Calu3 (cell line): ENCODE measurements around the gene CCBE1. TPM values are rescaled to one million over a fixed set of nuclear protein-coding genes. Genes with fewer than 3 reads are reported as not detected.

Source experiments
- BruUV-seq: library from RNA; stranded (reverse); fragments of 400-500 nt; replicated peaks from 2 replicates; lab custom pipeline; 2021; lab: Mats Ljungman, UMichigan
- CTCF ChIA-PET: fragments of 300-600 bp; sonication (Branson Sonifier 250); formaldehyde crosslinking; loops from one replicate; lab custom pipeline; 2022; ENCODE audit warnings: antibody characterized with exemption; lab: Charles Lee
- DNase-seq: peaks from one replicate; pipeline ENCODE4 v3.0.0; 2022
- H3K27ac Mint-ChIP-seq: one replicate; pipeline ENCODE4 v1.8.0; 2022; ENCODE audit warnings: mixed read lengths; ENCODE audit not compliant: unreplicated experiment
- H3K27me3 Mint-ChIP-seq: one replicate; pipeline ENCODE4 v1.8.0; 2022; ENCODE audit warnings: mixed read lengths; ENCODE audit not compliant: unreplicated experiment
- H3K36me3 Mint-ChIP-seq: one replicate; pipeline ENCODE4 v1.8.0; 2022; ENCODE audit warnings: mild to moderate bottlenecking, moderate library complexity, mixed read lengths; ENCODE audit not compliant: insufficient read depth, unreplicated experiment
- H3K4me1 Mint-ChIP-seq: one replicate; pipeline ENCODE4 v1.8.0; 2022; ENCODE audit warnings: mild to moderate bottlenecking, low read depth, mixed read lengths; ENCODE audit not compliant: unreplicated experiment
- H3K4me3 Mint-ChIP-seq: one replicate; pipeline ENCODE4 v1.8.0; 2022; ENCODE audit warnings: mild to moderate bottlenecking, low read depth, moderate library complexity, mixed read lengths; ENCODE audit not compliant: unreplicated experiment
- H3K9me3 Mint-ChIP-seq: one replicate; pipeline ENCODE4 v1.8.0; 2022; ENCODE audit warnings: low read depth, mixed read lengths; ENCODE audit not compliant: unreplicated experiment
- intact Hi-C: fragments of 100-400 bp; cut with micrococcal nuclease; formaldehyde crosslinking; loops from one replicate; pipeline ENCODE4 v1.10.0; 2022; ENCODE audit not compliant: unreplicated experiment
- total RNA-seq: library from RNA; stranded (reverse); gene quantifications from 2 replicates; pipeline ENCODE4 v1.2.3, GENCODE V29; 2022
- TF ChIP-seq, protein P1 (sequence below): fragments of 200-600 bp; IDR thresholded peaks from one replicate; pipeline ENCODE4 v1.8.0; 2022; ENCODE audit warnings: antibody characterized with exemption; ENCODE audit not compliant: unreplicated experiment

Gene CCBE1
- total RNA-seq, 1 experiment from 2014 or later: 0.12 TPM

DNA sequence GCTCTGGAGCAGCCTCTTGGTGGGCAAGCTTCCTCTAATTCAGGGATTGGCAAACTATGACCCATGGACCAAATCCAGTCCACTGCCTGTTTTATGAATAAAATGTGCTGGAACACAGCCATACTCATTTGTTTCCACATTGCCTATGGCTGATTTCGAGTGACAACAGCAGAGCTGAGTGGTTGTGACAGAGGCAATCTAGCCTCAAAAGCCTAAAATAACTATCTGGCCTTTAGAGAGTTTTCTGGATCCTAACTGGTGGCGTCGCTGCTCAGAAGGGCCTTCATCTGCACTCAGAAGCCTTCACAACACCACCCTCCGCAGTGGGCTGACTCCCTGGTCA, 147.1 kb downstream of the CCBE1 start:
- H3K27me3 Mint-ChIP-seq: peaks cover 44% of the 10 kb centered on the region
- intact Hi-C loops: no loop called here
- H3K27ac Mint-ChIP-seq: no peak overlapping the region
- H3K4me3 Mint-ChIP-seq: no peak overlapping the region
- no TSS peak for BruUV-seq
- CTCF ChIA-PET: no interaction called here
- no peaks in the 10 kb centered on the region for H3K36me3 Mint-ChIP-seq
- TF ChIP-seq, protein P1, sequence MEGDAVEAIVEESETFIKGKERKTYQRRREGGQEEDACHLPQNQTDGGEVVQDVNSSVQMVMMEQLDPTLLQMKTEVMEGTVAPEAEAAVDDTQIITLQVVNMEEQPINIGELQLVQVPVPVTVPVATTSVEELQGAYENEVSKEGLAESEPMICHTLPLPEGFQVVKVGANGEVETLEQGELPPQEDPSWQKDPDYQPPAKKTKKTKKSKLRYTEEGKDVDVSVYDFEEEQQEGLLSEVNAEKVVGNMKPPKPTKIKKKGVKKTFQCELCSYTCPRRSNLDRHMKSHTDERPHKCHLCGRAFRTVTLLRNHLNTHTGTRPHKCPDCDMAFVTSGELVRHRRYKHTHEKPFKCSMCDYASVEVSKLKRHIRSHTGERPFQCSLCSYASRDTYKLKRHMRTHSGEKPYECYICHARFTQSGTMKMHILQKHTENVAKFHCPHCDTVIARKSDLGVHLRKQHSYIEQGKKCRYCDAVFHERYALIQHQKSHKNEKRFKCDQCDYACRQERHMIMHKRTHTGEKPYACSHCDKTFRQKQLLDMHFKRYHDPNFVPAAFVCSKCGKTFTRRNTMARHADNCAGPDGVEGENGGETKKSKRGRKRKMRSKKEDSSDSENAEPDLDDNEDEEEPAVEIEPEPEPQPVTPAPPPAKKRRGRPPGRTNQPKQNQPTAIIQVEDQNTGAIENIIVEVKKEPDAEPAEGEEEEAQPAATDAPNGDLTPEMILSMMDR: no peak
- no peaks in the 10 kb centered on the region for H3K9me3 Mint-ChIP-seq
- DNase-seq: no peak
- peaks cover 8% of the 10 kb centered on the region for H3K4me1 Mint-ChIP-seq

DNA sequence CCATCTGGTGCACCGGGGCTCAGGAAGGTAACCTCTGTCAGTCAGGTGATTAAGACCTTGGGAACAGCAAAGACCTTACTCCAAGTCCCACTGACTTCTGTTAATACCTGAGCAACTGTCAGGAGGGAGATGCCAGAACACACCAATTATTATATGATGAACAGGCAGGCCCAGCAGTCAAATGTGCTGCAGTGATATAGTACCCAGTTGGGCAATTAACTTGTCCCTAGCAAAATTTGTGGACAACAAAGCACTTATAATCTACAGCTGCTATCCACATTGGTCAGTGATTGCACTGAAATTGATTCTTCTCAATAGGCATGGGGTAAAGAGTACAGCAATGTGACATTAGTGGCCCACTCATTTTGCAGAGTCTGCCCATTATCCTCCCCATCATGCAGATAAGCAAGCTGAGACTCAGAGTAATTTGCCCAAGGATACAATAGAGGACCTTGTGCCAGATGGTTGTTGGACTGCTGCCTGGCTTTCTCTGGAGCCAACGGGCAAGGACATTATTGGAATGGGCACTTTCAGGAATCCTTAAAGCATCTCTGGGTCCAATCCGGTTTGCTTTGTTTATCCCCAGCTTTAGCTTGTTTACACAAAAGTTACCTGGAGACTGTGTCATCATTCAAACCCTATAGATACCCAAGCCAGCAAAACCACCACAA, 147.6 kb downstream of the CCBE1 start:
- TF ChIP-seq, protein P1: no peak
- Mint-ChIP-seq H3K27me3 (peaks cover 39% of the 10 kb centered on the region), H3K36me3 (no peaks in the 10 kb centered on the region), H3K4me3 (no peak overlapping the region), H3K4me1 (peaks cover 8% of the 10 kb centered on the region), H3K9me3 (no peaks in the 10 kb centered on the region), H3K27ac (no peak overlapping the region)
- CTCF ChIA-PET: no interaction called here
- intact Hi-C loops: no loop called here
- no peak for DNase-seq
- no TSS peak for BruUV-seq

- Mint-ChIP-seq H3K36me3 (no peaks in the 10 kb centered on the region), H3K27ac (no peak overlapping the region), H3K9me3 (no peaks in the 10 kb centered on the region), H3K4me1 (peaks cover 8% of the 10 kb centered on the region), H3K27me3 (peaks cover 25% of the 10 kb centered on the region), H3K4me3 (no peak overlapping the region)
- TF ChIP-seq, protein P1: no peak
- DNase-seq: no peak
- BruUV-seq: no TSS peak
- CTCF ChIA-PET: no interaction called here
- intact Hi-C loops: no loop called here
These were observed 149.5 kb downstream of the CCBE1 start for GRCh38 chr18:59547581-59548182.

DNA sequence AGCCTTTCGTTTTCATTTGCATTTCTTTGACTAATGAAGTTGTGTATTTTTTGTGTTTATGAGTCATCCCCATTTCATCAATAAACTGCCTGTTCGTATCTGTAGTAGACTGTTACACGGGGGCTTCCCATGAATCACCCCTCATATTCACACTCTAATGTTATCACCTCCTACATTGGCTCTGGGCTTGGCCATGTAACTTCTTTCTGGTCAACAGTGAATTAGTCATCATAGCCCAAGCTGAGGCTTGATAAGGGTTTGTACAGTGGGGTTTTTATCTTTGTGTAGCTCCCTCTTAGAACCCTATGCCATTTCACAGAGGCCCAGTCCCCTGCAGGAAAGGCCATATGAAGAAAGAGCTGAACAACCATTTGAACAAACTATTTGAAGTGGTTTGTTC, 151.0 kb downstream of the CCBE1 start:
- Mint-ChIP-seq H3K27me3 (peaks cover 31% of the 10 kb centered on the region), H3K4me3 (no peak overlapping the region), H3K36me3 (no peaks in the 10 kb centered on the region), H3K27ac (no peak overlapping the region), H3K4me1 (peaks cover 8% of the 10 kb centered on the region), H3K9me3 (no peaks in the 10 kb centered on the region)
- no TSS peak for BruUV-seq
- CTCF ChIA-PET: no interaction called here
- intact Hi-C loops: no loop called here
- TF ChIP-seq, protein P1: no peak
- DNase-seq: peak; percentile 4
